Stomach smooth muscle (tissue), 2 donors: ENCODE results near the gene PRTN3.
A peak's percentile ranks its signal among the peaks of the same experiment; 100 is the strongest.

Source experiments
- H3K27ac ChIP-seq: one replicate; pipeline ENCODE4 v1.7.0; 2013; ENCODE audit warnings: mild to moderate bottlenecking, low read length, inconsistent platforms
- H3K27me3 ChIP-seq, 2 donors: one replicate each; pipeline ENCODE4 v1.7.0; 2013; ENCODE audit warnings: low read length in 2 of 2; ENCODE audit not compliant: insufficient read depth in 2 of 2, control insufficient read depth in 1 of 2
- H3K36me3 ChIP-seq, 2 donors: one replicate each; pipeline ENCODE4 v1.7.0; 2013; ENCODE audit warnings: low read length in 2 of 2; ENCODE audit not compliant: control insufficient read depth in 2 of 2, insufficient read depth in 2 of 2
- H3K4me1 ChIP-seq: one replicate; pipeline ENCODE4 v1.7.0; 2013; ENCODE audit warnings: low read length; ENCODE audit not compliant: control insufficient read depth, insufficient read depth
- H3K4me3 ChIP-seq, 2 donors: one replicate each; pipeline ENCODE4 v1.7.0; 2013; ENCODE audit warnings: low read length in 2 of 2
- H3K9ac ChIP-seq, 2 donors: one replicate each; pipeline ENCODE4 v1.7.0; 2013; ENCODE audit warnings: low read length in 2 of 2, mild to moderate bottlenecking in 1 of 2
- H3K9me3 ChIP-seq, 2 donors: one replicate each; pipeline ENCODE4 v1.7.0; 2013; ENCODE audit warnings: low read length in 2 of 2; ENCODE audit not compliant: control insufficient read depth in 2 of 2
- donor health status: healthy.
- donor health status: Pancreatic carcinoma.

Gene PRTN3

GRCh38 chr19:858868-859843 is 18.4 kb downstream of the PRTN3 start, which contains the start of gene CFD:
Gene CFD, plus strand, starts transcription at chr19:859664. Its CDS starts 26 bp downstream, at chr19:859690.
- H3K4me1 ChIP-seq: peaks cover 26% of the 10 kb centered on the region
- H3K9ac ChIP-seq: peak within 1 kb of the TSS in 1 of 2 donors; percentile 29
- no peaks in the 10 kb centered on the region for H3K9me3 ChIP-seq
- H3K27ac ChIP-seq: no peak within 1 kb of the TSS
- H3K27me3 ChIP-seq: peaks cover 20 to 26% of the 10 kb centered on the region in 2 donors
- peak within 1 kb of the TSS in 1 of 2 donors; percentile 60 for H3K4me3 ChIP-seq
- no peaks in the 10 kb centered on the region for H3K36me3 ChIP-seq

GRCh38 chr19:861141-861755 is 20.4 kb downstream of the PRTN3 start:
- H3K27ac ChIP-seq: no peak overlapping the region
- H3K9ac ChIP-seq: no peak overlapping the region
- peaks cover 27% of the 10 kb centered on the region for H3K4me1 ChIP-seq
- no peaks in the 10 kb centered on the region for H3K36me3 ChIP-seq
- peaks cover 17 to 23% of the 10 kb centered on the region in 2 donors for H3K27me3 ChIP-seq
- H3K4me3 ChIP-seq: no peak overlapping the region
- no peaks in the 10 kb centered on the region for H3K9me3 ChIP-seq

DNA sequence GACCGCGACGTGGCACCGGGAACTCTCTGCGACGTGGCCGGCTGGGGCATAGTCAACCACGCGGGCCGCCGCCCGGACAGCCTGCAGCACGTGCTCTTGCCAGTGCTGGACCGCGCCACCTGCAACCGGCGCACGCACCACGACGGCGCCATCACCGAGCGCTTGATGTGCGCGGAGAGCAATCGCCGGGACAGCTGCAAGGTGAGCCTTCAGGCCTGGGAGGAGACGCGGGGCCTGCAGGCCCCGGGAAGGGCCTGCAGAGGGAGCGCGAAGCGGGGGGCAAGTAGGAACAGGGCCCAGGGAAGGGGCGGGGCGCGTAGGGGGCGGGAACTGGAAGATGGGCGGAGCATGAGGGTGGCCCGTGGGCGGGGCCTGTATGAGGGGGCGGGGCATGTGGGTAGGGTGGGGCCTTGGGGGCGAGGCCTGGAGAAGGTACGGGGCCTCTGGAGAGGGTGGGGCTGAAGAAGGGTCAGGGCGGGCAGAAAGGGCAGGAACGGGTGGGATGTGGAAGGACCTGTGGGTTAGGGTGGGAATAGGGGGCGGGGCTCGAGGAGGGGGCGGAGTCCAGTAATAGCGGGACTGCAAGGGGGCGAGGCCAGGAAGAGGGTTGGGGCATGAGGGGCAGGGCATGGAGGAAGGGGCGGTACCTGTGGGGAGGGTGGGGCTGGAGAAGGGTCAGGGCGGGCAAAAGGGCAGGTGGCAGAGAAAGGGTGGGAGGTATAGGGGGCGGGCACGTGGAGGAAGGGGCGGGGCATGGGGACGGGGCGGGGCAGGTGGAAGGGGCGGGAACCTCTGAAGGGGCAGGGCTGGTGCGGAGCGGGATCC is 21.2 kb downstream of the PRTN3 start:
- Histone ChIP-seq H3K9me3 (no peaks in the 10 kb centered on the region), H3K4me1 (peaks cover 27% of the 10 kb centered on the region), H3K27ac (no peak overlapping the region), H3K27me3 (peaks cover 17 to 23% of the 10 kb centered on the region in 2 donors), H3K4me3 (no peak overlapping the region), H3K36me3 (no peaks in the 10 kb centered on the region), H3K9ac (no peak overlapping the region)

DNA sequence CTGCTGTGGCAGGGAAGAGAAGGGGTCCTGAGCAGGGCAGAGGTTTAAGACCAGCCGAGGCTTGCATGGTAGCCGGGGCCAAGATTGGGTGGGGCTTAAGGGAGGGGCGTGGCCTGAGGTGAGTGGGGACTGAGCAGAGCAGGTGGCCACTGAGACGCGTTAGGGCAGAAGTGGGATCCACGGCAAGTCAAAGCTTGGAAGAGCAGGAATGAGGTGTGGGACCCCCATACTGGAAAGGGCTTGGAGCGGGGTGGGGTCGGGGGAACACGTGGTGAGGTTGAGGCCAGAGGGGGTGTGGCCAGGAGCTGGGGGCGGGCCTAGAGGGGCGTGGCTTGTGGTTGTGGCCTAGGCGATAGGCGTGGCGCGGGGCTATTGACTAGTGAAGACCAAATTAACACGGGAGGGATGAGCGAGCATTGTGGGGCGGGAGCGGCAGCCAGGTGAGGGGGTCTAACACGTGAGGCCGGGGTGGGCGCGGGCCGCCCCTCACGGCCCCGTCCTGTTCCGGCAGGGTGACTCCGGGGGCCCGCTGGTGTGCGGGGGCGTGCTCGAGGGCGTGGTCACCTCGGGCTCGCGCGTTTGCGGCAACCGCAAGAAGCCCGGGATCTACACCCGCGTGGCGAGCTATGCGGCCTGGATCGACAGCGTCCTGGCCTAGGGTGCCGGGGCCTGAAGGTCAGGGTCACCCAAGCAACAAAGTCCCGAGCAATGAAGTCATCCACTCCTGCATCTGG is 21.9 kb downstream of the PRTN3 start:
- H3K9me3 ChIP-seq: no peaks in the 10 kb centered on the region
- H3K27ac ChIP-seq: no peak overlapping the region
- H3K4me3 ChIP-seq: peak overlapping the region in 1 of 2 donors; percentile 3
- peaks cover 28% of the 10 kb centered on the region for H3K4me1 ChIP-seq
- H3K27me3 ChIP-seq: peaks cover 17 to 23% of the 10 kb centered on the region in 2 donors
- H3K36me3 ChIP-seq: peaks cover 3 to 4% of the 10 kb centered on the region in 2 donors
- no peak overlapping the region for H3K9ac ChIP-seq

DNA sequence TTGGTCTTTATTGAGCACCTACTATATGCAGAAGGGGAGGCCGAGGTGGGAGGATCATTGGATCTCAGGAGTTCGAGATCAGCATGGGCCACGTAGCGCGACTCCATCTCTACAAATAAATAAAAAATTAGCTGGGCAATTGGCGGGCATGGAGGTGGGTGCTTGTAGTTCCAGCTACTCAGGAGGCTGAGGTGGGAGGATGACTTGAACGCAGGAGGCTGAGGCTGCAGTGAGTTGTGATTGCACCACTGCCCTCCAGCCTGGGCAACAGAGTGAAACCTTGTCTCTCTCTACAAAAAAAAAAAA is 22.5 kb downstream of the PRTN3 start:
- Histone ChIP-seq H3K27ac (no peak overlapping the region), H3K9ac (no peak overlapping the region), H3K9me3 (no peaks in the 10 kb centered on the region), H3K4me3 (no peak overlapping the region), H3K36me3 (peaks cover 3 to 4% of the 10 kb centered on the region in 2 donors), H3K4me1 (peaks cover 32% of the 10 kb centered on the region), H3K27me3 (peaks cover 15 to 23% of the 10 kb centered on the region in 2 donors)

GRCh38 chr19:866769-867300 is 26.0 kb downstream of the PRTN3 start:
- Histone ChIP-seq H3K27ac (no peak overlapping the region), H3K4me3 (no peak overlapping the region), H3K9ac (no peak overlapping the region), H3K4me1 (peaks cover 33% of the 10 kb centered on the region), H3K36me3 (peaks cover 3 to 7% of the 10 kb centered on the region in 2 donors), H3K27me3 (peaks cover 0 to 4% of the 10 kb centered on the region in 2 donors), H3K9me3 (no peaks in the 10 kb centered on the region)

GRCh38 chr19:867301-867793 is 26.5 kb downstream of the PRTN3 start:
- no peak overlapping the region for H3K9ac ChIP-seq
- peaks cover 0 to 4% of the 10 kb centered on the region in 2 donors for H3K27me3 ChIP-seq

GRCh38 chr19:867855-868457 is 27.2 kb downstream of the PRTN3 start:
- no peaks in the 10 kb centered on the region for H3K9me3 ChIP-seq
- peaks cover 39% of the 10 kb centered on the region for H3K4me1 ChIP-seq
- peaks cover 0 to under 1% of the 10 kb centered on the region in 2 donors for H3K27me3 ChIP-seq
- H3K36me3 ChIP-seq: peaks cover 3 to 7% of the 10 kb centered on the region in 2 donors
- H3K4me3 ChIP-seq: no peak overlapping the region
- no peak overlapping the region for H3K9ac ChIP-seq
- no peak overlapping the region for H3K27ac ChIP-seq

More at GRCh38 chr19:867301-867793, 26.5 kb downstream of the PRTN3 start:
- Histone ChIP-seq H3K27ac (no peak overlapping the region), H3K4me3 (no peak overlapping the region), H3K9me3 (no peaks in the 10 kb centered on the region), H3K4me1 (peaks cover 39% of the 10 kb centered on the region), H3K36me3 (peaks cover 3 to 7% of the 10 kb centered on the region in 2 donors)

GRCh38 chr19:868458-869244 is 27.9 kb downstream of the PRTN3 start:
- peaks cover 3 to 7% of the 10 kb centered on the region in 2 donors for H3K36me3 ChIP-seq
- H3K4me1 ChIP-seq: peaks cover 38% of the 10 kb centered on the region
- H3K9me3 ChIP-seq: no peaks in the 10 kb centered on the region
- H3K27ac ChIP-seq: peak overlapping the region; percentile 37
- no peak overlapping the region for H3K4me3 ChIP-seq
- no peak overlapping the region for H3K9ac ChIP-seq
- no peaks in the 10 kb centered on the region for H3K27me3 ChIP-seq
